HEK293T (cell line): ENCODE measurements around the gene CNTN5.

Experiments
- ARNT ChIP-seq: fragments of 450-650 bp; IDR thresholded peaks from 2 replicates; pipeline ENCODE4 v1.6.1; 2017; ENCODE audit warnings: mild to moderate bottlenecking
- BHLHE40 ChIP-seq: fragments of 450-650 bp; IDR thresholded peaks from 2 replicates; pipeline ENCODE4 v1.6.1; 2016; ENCODE audit warnings: mild to moderate bottlenecking, moderate library complexity, borderline replicate concordance
- CTBP1 ChIP-seq: fragments of 450-650 bp; IDR thresholded peaks from 2 replicates; pipeline ENCODE4 v1.6.1; 2016; ENCODE audit warnings: borderline replicate concordance
- ELF4 ChIP-seq: fragments of 450-650 bp; IDR thresholded peaks from 2 replicates; pipeline ENCODE4 v1.6.1; 2017; ENCODE audit warnings: antibody characterized with exemption
- FOXA1 ChIP-seq: fragments of 450-650 bp; IDR thresholded peaks from 2 replicates; pipeline ENCODE4 v1.6.1; 2016; ENCODE audit warnings: mild to moderate bottlenecking
- FOXM1 ChIP-seq: fragments of 450-650 bp; IDR thresholded peaks from 2 replicates; pipeline ENCODE4 v1.6.1; 2017; ENCODE audit warnings: mild to moderate bottlenecking, borderline replicate concordance
- HDGF ChIP-seq: fragments of 450-650 bp; IDR thresholded peaks from 2 replicates; pipeline ENCODE4 v1.6.1; 2017; ENCODE audit warnings: antibody characterized with exemption, borderline replicate concordance
- L3MBTL2 ChIP-seq: fragments of 450-650 bp; conservative IDR thresholded peaks from 2 replicates; pipeline ENCODE4 v1.6.1; 2016; ENCODE audit warnings: mild to moderate bottlenecking
- LEF1 ChIP-seq: fragments of 450-650 bp; IDR thresholded peaks from 2 replicates; pipeline ENCODE4 v1.6.1; 2017; ENCODE audit warnings: mild to moderate bottlenecking, borderline replicate concordance
- SP1 ChIP-seq: fragments of 450-650 bp; IDR thresholded peaks from 2 replicates; pipeline ENCODE4 v1.6.1; 2017
- SUZ12 ChIP-seq: fragments of 450-650 bp; IDR thresholded peaks from 2 replicates; pipeline ENCODE4 v1.6.1; 2016; ENCODE audit warnings: mild to moderate bottlenecking
- TARDBP ChIP-seq: fragments of 450-650 bp; IDR thresholded peaks from 2 replicates; pipeline ENCODE4 v1.6.1; 2016
- ZNF384 ChIP-seq: fragments of 450-650 bp; IDR thresholded peaks from 2 replicates; pipeline ENCODE4 v1.6.1; 2016

DNA sequence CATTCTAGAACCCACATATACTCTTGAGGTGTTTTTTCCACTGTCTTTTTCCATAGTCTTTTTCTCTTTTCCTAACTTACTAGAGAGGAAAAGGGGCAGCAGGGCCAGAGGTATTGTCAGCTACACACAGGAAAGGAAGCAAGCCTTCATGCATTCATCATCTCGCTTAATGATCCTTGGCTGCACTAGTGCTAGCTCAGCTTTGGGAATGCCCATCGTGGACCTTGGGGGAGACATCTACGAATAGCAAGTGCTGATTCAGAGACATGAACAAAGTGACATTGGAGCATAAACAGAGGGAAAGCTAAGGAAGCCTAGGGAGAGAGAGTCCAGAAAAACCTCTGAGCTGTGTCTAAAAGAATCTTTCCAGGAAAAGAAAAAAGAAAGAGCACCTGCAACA is 1200.1 kb downstream of the CNTN5 start:
- TF ChIP-seq BHLHE40 (no peak), SP1 (no peak), ELF4 (no peak), ARNT (no peak), ZNF384 (no peak), SUZ12 (no peak), FOXM1 (no peak), TARDBP (no peak), L3MBTL2 (no peak), FOXA1 (no peak), LEF1 (no peak), HDGF (no peak), CTBP1 (no peak)
